HG03521 (cell line): ENCODE measurements around the gene PCDHB8.
"Not testable (repeated sequence)": the region's sequence is repeated elsewhere in the genome, so short reads cannot be mapped to it uniquely, and the experiment has no call there.

Experiments used
- ATAC-seq: cut with Tn5 transposase; IDR thresholded peaks from one replicate; pipeline ENCODE4 v1.9.1; 2021; ENCODE audit warnings: mild to moderate bottlenecking, moderate library complexity; ENCODE audit not compliant: unreplicated experiment

Gene PCDHB8

DNA sequence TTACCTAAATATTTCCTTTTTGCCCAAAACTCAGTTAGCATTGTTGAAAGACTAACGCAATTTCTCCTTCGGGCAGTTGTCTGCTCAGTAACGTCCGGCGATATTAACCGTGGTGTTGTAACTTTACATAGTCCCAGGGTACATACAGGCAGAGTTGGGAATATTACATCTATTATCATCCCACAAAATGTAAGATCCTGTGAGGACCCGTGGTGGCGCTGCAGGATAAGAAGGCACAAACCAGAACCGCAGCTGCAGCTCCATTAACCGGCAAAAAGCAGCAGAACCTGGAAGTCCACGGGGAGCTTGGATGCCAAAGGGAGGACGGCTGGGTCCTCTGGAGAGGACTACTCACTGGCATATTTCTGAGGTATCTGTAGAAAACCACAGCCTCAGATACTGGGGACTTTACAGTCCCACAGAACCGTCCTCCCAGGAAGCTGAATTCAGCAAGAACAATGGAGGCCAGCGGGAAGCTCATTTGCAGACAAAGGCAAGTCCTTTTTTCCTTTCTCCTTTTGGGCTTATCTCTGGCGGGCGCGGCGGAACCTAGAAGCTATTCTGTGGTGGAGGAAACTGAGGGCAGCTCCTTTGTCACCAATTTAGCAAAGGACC lies at the start of gene PCDHB8:
Gene PCDHB8 (plus strand): TSS at position 214 of the 615 bp plus-strand sequence. CDS start 245 bp downstream, at position 459.
- not testable (repeated sequence) for ATAC-seq

DNA sequence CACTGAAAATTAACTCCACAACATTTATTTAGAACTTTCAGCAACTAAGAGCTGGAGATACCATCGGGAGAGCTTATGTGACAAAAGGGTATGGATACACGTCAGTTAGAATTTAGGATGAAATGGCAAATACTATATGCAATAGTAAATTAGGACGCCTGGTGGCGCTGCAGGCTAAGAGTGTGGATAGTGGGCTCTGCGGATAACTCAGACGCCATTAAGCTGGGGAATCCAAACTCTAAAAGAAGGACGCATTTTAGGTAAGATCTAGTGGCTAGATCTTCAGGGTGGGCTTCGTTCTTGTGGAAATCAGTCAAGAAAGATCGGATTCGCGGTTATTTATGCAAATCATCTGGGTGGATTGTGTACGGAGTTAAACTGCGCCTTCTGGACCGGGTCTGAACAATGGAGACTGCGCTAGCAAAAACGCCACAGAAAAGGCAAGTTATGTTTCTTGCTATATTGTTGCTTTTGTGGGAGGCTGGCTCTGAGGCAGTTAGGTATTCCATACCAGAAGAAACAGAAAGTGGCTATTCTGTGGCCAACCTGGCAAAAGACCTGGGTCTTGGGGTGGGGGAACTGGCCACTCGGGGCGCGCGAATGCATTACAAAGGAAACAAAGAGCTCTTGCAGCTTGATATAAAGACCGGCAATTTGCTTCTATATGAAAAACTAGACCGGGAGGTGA lies 42.4 kb upstream of the PCDHB8 start, which contains the start of gene PCDHB5:
Gene PCDHB5 (plus strand): TSS at position 177 of the 688 bp plus-strand sequence. CDS start 229 bp downstream, at position 406.
- ATAC-seq, result no peak

DNA sequence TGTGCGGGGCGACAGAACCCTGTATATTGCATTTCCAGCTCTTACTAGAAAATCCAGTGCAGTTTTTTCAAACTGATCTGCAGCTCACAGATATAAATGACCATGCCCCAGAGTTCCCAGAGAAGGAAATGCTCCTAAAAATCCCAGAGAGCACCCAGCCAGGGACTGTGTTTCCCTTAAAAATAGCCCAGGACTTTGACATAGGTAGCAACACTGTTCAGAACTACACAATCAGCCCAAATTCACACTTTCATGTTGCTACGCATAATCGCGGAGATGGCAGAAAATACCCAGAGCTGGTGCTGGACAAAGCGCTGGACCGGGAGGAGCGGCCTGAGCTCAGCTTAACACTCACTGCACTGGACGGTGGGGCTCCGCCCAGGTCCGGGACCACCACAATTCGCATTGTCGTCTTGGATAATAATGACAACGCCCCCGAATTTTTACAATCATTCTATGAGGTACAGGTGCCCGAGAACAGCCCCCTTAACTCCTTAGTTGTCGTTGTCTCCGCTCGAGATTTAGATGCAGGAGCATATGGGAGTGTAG lies 41.8 kb upstream of the PCDHB8 start:
- ATAC-seq, result no peak

DNA sequence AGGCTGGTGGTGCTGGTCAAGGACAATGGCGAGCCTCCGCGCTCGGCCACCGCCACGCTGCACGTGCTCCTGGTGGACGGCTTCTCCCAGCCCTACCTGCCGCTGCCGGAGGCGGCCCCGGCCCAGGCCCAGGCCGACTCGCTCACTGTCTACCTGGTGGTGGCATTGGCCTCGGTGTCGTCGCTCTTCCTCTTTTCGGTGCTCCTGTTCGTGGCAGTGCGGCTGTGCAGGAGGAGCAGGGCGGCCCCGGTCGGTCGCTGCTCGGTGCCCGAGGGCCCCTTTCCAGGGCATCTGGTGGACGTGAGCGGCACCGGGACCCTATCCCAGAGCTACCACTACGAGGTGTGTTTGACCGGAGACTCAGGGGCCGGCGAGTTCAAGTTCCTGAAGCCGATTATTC lies 40.2 kb upstream of the PCDHB8 start:
- not testable (repeated sequence) for ATAC-seq

DNA sequence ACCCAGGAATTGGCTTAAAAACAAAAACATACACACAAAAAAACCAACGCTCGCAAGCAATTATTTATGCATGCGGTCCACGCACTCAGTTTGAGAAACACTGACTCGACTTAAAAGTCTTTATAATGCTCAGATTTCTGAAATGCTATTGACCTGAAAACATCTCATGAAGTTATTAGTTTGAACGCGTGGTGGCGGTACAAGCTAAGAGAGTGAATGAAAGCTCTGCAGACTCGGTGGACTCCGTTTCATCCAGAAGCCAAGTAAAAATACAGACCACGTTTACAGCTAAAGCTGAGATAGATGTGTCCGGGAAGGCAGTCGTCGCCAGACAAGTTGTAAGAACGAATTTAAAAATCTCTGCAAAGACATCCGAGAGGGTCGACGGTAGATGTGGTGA lies 27.8 kb upstream of the PCDHB8 start, which contains the start of gene PCDHB6:
Gene PCDHB6 (plus strand): TSS at position 246 of the 400 bp plus-strand sequence. CDS start 201 bp downstream, outside the sequence.
- no peak for ATAC-seq

DNA sequence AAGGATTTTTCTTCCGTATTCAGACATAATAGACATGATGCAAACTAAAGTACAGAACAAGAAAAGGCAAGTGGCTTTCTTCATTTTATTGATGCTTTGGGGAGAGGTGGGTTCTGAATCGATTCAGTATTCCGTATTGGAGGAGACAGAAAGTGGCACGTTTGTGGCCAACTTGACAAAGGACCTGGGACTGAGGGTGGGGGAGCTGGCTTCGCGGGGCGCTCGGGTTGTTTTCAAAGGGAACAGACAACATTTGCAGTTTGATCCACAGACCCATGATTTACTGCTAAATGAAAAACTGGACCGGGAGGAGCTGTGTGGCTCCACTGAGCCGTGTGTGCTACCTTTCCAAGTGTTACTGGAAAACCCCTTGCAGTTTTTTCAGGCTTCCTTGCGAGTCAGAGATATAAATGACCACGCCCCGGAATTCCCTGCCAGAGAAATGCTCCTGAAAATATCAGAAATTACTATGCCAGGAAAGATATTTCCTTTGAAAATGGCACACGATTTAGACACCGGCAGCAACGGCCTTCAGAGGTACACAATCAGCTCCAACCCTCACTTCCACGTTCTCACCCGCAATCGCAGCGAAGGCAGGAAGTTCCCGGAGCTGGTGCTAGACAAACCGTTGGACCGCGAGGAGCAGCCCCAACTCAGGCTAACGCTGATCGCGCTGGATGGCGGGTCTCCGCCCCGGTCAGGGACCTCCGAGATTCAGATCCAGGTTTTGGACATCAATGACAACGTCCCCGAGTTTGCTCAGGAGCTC lies 27.2 kb upstream of the PCDHB8 start:
- ATAC-seq, result no peak

DNA sequence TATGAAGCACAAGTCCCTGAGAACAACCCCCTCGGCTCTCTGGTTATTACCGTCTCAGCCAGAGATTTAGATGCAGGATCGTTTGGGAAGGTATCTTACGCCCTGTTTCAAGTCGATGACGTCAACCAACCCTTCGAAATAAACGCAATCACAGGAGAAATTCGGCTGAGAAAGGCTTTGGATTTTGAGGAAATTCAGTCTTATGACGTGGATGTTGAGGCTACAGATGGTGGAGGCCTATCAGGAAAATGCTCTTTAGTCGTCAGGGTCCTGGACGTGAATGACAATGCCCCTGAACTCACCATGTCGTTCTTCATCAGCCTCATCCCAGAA lies 26.6 kb upstream of the PCDHB8 start:
- ATAC-seq, result no peak

DNA sequence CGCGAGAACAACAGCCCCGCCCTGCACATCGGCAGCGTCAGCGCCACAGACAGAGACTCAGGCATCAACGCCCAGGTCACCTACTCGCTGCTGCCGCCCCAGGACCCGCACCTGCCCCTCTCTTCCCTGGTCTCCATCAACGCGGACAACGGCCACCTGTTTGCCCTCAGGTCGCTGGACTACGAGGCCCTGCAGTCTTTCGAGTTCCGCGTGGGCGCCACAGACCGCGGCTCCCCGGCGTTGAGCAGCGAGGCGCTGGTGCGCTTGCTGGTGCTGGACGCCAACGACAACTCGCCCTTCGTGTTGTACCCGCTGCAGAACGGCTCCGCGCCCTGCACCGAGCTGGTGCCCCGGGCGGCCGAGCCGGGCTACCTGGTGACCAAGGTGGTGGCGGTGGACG lies 26.0 kb upstream of the PCDHB8 start:
- not testable (repeated sequence) for ATAC-seq

DNA sequence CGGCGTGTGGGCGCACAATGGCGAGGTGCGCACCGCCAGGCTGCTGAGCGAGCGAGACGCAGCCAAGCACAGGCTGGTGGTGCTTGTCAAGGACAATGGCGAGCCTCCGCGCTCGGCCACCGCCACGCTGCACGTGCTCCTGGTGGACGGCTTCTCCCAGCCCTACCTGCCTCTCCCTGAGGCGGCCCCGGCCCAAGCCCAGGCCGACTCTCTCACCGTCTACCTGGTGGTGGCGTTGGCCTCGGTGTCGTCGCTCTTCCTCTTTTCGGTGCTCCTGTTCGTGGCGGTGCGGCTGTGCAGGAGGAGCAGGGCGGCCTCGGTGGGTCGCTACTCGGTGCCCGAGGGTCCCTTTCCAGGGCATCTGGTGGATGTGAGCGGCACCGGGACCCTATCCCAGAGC lies 25.5 kb upstream of the PCDHB8 start:
- not testable (repeated sequence) for ATAC-seq

DNA sequence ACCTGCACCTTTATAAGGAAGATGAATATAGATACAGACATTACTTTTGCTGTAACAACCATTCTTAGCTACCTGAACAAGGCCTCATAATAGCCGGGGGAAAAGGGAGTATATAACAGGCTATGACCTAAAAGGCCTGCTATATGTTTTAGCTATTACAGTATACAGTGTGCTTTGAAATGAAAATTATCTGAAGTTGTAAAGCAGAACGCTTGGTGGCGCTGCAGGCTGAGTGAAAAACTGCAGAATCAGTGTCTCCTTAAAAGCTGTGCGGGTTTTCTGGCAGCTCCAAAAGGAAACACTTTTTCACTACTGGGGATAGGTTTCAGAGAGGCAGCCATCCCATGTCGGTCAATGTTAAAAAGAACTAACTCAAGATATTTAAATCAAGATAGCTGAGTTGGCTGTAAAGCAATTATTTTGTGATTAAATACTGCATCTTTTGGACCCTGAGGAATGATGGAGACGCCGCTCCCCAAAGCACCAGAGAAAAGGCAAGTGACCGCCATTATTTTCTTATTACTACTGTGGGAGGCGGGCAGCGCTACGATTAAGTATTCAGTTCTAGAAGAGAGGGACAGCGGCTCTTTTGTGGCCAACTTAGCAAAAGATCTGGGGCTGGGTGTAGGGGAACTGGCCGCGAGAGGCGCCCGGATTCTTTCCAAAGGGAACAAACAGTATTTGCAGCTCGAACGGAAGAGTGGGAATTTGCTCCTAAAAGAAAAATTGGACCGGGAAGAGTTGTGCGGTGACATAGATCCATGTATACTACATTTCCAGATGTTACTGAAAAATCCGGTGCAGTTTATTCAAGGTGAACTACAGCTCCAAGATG lies 21.8 kb upstream of the PCDHB8 start:
- no peak for ATAC-seq

DNA sequence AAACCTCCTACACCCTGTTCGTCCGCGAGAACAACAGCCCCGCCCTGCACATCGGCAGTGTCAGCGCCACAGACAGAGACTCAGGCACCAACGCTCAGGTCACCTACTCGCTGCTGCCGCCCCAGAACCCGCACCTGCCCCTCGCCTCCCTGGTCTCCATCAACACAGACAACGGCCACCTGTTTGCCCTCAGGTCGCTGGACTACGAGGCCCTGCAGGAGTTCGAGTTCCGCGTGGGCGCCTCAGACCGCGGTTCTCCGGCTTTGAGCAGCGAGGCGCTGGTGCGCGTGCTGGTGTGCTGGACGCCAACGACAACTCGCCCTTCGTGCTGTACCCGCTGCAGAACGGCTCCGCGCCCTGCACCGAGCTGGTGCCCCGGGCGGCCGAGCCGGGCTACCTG lies 20.2 kb upstream of the PCDHB8 start:
- ATAC-seq, result not testable (repeated sequence)

DNA sequence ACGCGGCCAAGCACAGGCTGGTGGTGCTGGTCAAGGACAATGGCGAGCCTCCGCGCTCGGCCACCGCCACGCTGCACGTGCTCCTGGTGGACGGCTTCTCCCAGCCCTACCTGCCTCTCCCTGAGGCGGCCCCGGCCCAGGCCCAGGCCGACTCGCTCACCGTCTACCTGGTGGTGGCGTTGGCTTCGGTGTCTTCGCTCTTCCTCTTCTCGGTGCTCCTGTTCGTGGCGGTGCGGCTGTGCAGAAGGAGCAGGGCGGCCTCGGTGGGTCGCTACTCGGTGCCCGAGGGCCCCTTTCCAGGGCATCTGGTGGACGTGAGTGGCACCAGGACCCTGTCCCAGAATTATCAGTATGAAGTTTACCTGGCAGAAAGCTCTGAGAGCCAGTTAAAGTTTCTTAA lies 19.7 kb upstream of the PCDHB8 start:
- not testable (repeated sequence) for ATAC-seq

DNA sequence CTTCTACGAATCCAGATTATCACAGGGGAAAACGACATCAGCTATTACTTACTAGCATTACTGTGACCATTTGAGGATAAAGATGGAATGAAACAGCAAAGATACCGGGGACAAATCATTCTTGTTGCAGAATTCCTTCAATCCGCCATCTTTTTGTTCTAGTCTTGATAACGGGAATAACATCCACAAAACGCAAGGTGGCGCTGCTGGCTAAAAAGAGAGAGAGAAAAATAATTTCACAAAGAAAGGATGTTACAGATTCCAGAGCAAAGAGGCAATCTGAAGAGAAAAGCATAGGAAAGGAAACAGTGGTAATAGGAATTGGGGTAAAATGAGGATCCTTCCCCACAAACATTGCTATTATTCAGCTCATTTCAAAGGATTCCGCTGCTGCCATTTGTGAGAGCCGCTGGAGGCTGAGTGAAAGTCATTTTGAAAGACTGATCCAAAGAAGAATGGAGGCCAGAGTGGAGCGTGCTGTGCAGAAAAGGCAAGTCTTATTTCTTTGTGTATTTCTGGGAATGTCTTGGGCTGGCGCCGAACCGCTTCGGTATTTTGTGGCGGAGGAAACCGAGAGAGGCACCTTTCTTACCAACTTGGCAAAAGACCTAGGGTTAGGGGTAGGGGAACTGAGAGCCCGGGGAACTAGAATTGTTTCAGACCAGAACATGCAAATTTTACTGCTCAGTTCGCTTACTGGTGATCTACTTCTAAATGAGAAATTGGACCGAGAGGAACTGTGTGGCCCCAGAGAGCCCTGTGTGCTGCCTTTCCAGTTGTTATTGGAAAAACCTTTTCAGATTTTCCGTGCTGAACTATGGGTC lies 5.0 kb upstream of the PCDHB8 start, which contains the start of gene PCDHB7:
Gene PCDHB7 (plus strand): TSS at position 264 of the 824 bp plus-strand sequence. CDS start 192 bp downstream, at position 456.
- ATAC-seq, result no peak

DNA sequence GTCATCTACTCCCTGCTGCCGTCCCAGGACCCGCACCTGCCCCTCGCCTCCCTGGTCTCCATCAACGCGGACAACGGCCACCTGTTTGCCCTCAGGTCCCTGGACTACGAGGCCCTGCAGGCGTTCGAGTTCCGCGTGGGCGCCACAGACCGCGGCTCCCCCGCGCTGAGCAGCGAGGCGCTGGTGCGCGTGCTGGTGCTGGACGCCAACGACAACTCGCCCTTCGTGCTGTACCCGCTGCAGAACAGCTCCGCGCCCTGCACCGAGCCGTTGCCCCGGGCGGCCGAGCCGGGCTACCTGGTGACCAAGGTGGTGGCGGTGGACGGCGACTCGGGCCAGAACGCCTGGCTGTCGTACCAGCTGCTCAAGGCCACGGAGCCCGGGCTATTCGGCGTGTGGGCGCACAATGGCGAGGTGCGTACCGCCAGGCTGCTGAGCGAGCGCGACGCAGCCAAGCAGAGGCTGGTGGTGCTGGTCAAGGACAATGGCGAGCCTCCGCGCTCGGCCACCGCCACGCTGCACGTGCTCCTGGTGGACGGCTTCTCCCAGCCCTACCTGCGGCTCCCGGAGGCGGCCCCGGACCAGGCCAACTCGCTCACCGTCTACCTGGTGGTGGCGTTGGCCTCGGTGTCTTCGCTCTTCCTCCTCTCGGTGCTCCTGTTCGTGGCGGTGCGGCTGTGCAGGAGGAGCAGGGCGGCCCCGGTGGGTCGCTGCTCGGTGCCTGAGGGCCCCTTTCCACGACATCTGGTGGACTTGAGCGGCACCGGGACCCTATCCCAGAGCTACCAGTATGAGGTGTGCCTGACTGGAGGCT lies 3.1 kb upstream of the PCDHB8 start:
- ATAC-seq, result not testable (repeated sequence)

DNA sequence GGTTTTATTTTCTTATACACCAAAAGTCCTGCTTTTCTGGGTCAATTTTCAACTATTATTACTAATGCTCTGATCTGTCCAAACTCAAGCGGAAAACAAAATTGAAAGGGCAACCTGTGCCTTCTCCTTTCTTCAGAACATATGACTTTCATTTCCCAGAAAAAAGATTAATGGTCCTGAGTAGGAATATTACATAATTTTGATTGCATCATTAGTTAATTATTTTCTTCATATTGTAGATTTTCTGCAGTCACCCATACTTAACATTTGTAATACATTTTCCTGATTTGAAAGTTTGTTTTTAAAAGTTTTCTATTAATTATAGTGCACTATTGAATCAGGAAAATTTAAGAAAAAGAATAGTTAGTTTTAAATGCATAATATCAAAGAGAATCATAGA lies 1.7 kb upstream of the PCDHB8 start:
- no peak for ATAC-seq

DNA sequence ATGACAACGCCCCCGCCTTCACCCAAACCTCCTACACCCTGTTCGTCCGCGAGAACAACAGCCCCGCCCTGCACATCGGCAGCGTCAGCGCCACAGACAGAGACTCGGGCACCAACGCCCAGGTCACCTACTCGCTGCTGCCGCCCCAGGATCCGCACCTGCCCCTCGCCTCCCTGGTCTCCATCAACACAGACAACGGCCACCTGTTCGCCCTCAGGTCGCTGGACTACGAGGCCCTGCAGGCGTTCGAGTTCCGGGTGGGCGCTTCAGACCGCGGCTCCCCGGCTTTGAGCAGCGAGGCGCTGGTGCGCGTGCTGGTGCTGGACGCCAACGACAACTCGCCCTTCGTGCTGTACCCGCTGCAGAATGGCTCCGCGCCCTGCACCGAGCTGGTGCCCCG lies 1.8 kb downstream of the PCDHB8 start:
- ATAC-seq, result not testable (repeated sequence)

DNA sequence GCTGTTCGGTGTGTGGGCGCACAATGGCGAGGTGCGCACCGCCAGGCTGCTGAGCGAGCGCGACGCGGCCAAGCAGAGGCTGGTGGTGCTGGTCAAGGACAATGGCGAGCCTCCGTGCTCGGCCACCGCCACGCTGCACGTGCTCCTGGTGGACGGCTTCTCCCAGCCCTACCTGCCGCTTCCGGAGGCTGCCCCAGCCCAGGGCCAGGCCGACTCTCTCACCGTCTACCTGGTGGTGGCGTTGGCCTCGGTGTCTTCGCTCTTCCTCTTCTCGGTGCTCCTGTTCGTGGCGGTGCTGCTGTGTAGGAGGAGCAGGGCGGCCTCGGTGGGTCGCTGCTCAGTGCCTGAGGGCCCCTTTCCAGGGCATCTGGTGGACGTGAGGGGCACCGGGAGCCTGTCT lies 2.3 kb downstream of the PCDHB8 start:
- ATAC-seq, result not testable (repeated sequence)

DNA sequence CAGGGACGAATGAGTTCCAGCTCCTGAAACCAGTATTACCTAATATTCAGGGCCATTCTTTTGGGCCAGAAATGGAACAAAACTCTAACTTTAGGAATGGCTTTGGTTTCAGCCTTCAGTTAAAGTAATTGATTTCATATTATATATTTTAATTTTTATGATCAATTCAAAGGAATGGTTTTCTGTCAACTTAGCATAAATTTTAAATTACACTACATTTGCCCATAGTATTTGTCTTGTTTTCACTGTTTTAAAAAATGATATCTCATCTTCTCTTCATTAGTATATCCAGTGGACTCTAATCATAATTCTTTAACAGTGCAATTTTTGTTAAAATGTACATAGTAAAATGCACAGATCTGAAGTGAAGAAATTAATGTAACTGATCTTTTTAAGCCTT lies 2.7 kb downstream of the PCDHB8 start:
- no peak for ATAC-seq

DNA sequence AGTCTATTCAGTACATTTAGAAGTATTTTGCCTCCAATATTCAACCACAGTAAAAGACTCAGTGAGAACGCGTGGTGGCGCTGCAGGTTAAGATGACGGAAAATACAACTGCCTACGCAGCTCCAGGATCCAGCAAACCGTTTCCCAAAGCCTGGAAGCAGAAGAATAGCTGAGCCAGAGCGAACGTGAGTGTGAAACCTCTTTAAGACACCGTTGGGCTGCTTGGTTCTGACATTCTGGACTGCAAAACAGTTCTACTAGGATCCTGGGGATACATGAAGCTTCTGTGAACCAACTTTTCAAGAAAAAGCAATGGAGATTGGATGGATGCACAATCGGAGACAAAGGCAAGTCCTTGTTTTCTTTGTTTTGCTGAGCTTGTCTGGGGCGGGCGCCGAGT lies 4.7 kb downstream of the PCDHB8 start, which contains the start of gene PCDHB16:
Gene PCDHB16 (plus strand): TSS at position 140 of the 400 bp plus-strand sequence. CDS start 173 bp downstream, at position 313.
- ATAC-seq, result no peak
